NCI-H146 treated with DMSO at 0.1 percent for 48 hours (cell line): Measurements from ENCODE around the gene HADH.
"Not testable (repeated sequence)": the region's sequence is repeated elsewhere in the genome, so short reads cannot be mapped to it uniquely, and the experiment has no call there.

ENCODE experiments used
- DNase-seq: peaks from one replicate; lab custom pipeline; 2025; ENCODE audit not compliant: unreplicated experiment; lab: John Stamatoyannopoulos, UW

Gene HADH

DNA sequence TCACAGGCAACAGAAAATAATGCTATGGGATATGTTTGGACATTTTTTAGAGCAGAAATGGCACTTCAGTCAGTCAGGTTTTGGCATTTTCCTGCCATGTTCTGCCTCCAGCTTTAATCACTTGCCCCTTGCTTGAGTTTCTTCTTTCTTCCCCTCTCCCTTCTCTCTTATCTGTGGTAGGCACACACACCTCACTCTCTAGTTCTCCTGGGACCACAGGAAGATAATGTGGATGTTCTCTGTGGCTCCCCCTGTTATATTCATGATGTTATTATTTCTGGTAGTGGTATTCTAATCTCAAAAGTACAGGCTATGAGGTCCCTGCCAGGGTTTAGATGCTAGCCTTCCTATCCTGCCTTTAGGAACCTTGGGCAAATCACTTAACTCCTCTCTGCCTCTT lies 5.2 kb downstream of the HADH start:
- DNase-seq, result no peak

GRCh38 chr4:107996949-107997788 lies 7.5 kb downstream of the HADH start:
- no peak for DNase-seq

DNA sequence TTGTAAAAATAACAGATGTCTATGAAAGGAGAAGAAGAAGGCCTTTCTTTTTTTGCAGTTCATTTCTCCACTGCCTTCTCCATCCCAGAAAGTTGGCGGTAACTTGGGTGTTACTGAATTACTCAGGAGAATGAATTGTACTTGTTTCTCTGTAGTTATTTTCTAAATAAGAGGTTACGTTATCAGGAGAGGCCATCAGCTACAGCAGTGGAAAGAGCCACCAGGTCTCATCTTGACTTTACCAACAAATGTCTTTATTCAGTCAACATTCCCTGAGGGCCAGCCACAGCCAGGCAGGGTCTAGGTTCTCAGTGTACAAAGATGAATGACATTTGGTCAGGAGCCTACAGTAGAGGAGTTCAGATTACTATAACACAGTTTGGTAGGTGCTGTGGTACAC lies 8.1 kb downstream of the HADH start:
- DNase-seq, result no peak

- DNase-seq, result no peak
Measured at GRCh38 chr4:107999932-108000539, 10.3 kb downstream of the HADH start.

DNA sequence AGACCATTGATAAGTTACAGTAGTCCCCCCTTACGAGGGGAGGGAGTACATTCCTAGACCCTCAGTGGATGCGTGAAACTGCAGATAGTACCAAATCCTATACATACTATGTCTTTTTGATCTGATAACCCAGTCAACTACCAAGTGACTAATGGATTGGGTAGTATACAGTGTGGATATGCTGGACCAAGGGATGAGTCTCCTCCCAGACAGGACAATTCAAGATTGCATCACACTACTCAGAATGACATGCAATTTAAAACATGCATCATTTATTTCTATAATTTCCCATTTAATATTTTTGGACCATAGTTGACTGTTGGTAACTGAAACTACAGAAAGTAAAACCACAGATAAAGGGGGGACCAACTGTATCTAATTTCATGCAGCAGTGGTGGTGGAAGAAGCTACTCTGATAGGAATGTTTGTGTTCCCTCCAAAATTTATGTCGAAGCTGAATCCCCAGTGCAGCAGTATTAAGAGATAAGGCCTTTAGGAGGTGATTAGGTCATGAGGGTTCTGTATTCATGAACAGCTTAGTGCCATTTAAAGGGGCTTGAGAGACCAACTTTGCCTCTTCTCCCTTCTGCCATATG lies 11.9 kb downstream of the HADH start:
- DNase-seq, result no peak

GRCh38 chr4:108003982-108004515 lies 14.4 kb downstream of the HADH start:
- DNase-seq, result no peak

- no peak for DNase-seq
Measured at GRCh38 chr4:108004646-108005045, 15.0 kb downstream of the HADH start.

DNA sequence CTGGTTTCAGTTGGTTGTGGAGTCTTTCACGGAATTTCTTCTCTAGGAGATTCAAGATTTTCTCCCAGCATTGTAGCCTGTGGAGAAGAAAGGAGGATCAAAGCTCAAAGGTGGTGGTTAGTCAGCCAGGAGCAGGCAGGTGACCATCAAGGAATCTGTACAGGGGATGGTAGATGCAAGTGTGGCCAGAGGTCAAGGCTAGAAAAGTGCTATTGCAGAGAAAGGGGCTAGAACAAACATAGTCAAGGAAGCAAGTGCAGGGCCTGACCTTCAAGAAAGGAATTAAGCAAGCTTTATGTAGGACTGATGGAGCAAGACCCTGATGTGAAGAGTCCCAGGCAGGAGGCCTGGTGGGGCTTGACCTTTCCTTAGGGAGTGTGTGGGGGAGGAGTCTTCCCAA lies 16.1 kb downstream of the HADH start:
- no peak for DNase-seq

DNA sequence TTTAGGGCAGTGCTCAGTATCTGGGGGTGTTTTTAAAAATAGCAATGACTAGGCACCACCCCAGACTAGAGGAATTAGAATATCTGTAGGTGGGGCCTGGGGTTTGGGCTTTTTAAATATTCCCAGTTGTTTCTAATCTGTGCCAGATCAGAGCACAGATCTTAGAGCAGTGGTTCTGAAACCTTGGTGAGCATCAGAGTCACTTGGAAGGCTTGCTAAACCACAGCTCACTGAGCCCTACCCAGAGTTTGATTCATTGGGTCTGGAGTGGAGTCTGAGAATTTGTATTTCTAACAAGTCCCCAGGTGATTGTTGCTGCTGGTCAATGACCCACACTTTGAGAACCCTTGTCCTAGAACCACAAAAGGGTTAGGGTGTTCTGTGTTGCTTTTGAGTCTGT lies 16.7 kb downstream of the HADH start:
- DNase-seq, result no peak

DNA sequence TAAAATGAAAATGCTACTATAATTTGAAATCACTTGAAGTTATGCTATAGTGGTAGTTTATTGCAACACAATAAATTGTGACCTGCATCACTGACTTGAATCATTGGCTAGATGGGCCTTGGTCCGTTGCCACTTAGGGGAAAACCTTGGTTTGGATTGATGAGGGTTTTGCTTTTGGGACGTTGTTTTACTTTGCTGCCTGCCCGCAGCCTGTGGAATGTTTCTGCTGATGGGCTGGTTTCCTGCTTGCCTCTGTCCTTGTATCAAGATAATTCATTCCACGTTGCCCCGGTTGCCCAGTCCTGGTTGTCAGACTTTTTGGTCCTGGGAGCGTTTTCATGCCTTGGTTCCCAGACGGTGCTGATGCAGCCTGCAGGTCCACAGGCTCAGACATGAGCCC lies 18.3 kb downstream of the HADH start:
- no peak for DNase-seq

DNA sequence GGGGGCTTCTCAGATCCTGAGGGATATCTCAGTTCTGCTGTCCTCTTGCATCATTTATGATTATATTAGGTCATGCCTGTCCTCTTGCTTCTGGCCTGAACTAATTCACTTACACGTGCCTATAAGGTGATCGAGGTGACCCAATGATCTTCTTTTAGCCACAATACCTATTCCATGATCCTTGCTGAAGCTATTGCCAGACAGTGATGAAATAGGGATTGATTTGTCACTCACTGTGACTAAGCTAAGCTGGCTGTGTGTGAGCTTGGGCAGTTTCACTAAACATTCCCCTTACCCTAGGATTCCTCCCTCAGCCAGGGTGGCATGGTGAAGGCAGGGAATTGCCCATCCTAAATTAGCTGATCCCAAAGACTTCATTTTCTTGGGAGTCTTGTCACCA lies 19.0 kb downstream of the HADH start:
- DNase-seq, result no peak

DNA sequence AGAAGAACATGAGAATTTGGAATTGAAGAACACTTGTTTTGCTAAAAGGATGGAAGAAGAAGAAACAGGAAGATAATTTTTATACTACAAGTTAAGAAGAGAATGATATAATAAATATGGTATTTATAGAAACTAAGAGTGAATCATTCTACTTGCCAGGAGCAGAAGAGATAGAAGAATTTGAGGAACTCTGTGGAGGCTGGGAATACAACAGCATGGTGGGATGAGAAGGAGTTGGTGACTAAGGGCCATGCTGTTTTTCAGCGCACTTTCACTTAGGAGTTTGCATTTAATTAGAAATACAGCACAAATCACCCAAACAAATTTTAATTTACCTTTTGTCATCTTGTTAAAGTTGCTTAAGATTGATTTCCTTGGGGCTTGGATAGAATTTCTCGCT lies 20.5 kb downstream of the HADH start:
- no peak for DNase-seq

DNA sequence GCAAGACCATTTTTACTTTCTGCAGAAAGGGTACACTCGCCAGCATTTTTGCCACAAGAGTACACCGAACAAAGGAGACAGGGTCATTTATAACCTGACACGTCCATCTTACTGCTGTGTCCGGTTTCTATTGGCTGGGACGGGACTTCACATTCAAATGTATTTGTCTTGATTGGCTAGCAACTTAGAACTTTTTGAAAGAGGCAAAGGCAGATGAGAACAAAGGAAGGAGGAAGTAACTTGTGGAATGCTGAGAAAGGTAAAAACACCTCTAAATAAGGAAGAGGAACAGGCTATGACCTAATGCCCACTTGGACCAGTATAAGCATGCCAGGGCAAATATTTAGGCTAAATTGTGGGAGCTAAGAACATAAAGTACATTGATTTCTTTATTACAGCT lies 22.7 kb downstream of the HADH start:
- not testable (repeated sequence) for DNase-seq

DNA sequence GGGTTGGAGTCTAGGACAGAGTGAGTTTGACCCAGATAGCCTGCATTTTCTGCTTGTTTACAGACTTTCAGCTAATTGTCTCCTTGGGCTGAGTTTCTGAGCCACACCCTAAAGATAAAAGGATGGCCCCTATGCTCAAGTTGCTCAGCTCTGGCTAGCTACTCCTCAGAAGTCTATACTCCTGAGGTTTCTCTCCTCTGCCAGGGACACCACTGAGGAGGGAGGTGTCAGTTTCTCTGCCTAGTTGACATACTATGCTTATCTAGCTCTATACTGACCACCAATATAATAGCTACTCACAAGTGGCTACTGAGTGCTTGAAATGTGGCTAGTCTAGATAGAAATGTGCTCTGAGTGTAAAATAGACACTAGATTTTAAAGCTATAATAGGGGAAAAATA lies 23.6 kb downstream of the HADH start:
- DNase-seq, result no peak

GRCh38 chr4:108013955-108014354 lies 24.3 kb downstream of the HADH start:
- DNase-seq, result no peak

GRCh38 chr4:108018040-108018883 lies 28.6 kb downstream of the HADH start:
- DNase-seq, result no peak

DNA sequence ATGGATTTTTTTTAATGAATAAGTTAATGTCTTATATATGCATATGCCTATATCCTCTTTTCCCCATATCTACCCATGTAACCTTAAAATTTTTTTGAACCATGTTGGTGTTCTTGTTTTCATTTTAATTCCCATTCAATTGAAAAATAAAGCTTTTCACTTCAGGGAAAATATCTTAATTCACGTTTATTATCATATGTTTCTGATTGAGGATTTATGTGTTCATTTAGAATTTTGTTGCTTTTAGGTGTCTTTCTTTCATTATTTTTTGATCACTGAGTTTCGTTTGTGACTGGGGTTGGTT lies 29.1 kb downstream of the HADH start:
- no peak for DNase-seq

GRCh38 chr4:108024085-108024877 lies 34.6 kb downstream of the HADH start:
- DNase-seq, result no peak

GRCh38 chr4:108024878-108025165 lies 35.1 kb downstream of the HADH start:
- DNase-seq, result no peak

GRCh38 chr4:108029016-108029720 lies 39.5 kb downstream of the HADH start:
- no peak for DNase-seq
